K562 (cell line): ENCODE data around the gene STMND1. TPM values are rescaled to one million over a fixed set of nuclear protein-coding genes. Genes with fewer than 3 reads are reported as not detected.

Experiments
- ATAC-seq: fragments of 200-7000 bp; cut with Tn5 transposase; 3 replicates; pipeline ENCODE4 v1.9.1; 2020; ENCODE audit warnings: moderate library complexity
- BruUV-seq: library from RNA; stranded (reverse); fragments of 400-500 nt; replicated peaks from 2 replicates; lab custom pipeline; 2021; lab: Mats Ljungman, UMichigan
- CTCF ChIA-PET: fragments of 300-600 bp; formaldehyde crosslinking; extraction: SDS; loops from one replicate; lab custom pipeline; 2021; ENCODE audit warnings: low intra/inter-chr PET ratio; lab: Yijun Ruan, JAX
- POLR2A ChIA-PET: fragments of 300-600, 350-650 bp; sonication (Branson Sonifier 250); formaldehyde crosslinking; extraction: SDS; loops from one replicate; lab custom pipeline; 2021; ENCODE audit warnings: antibody characterized with exemption, inconsistent platforms; lab: Yijun Ruan, JAX
- DNase-seq, 4 experiments: peaks; one replicate each; pipeline versions ENCODE4 v3.0.0 to v3.0.0-alpha.2; 2011 to 2018; ENCODE audit warnings: low spot score in 3 of 4, mixed read lengths in 3 of 4; ENCODE audit errors: extremely low read depth in 1 of 4
- FAIRE-seq: peaks from 2 replicates; lab custom pipeline; 2011; peaks lifted over from hg19 to GRCh38; lab: Jason Lieb, UNC
- H2AFZ ChIP-seq: 2 replicates; pipeline ENCODE4 v1.6.0; 2011; ENCODE audit warnings: low read depth, low read length, control low read depth, inconsistent platforms
- H3K27ac ChIP-seq: fragments of 200-600 bp; 3 replicates; pipeline ENCODE4 v1.8.0; 2011; ENCODE audit warnings: low read depth, mild to moderate bottlenecking, control low read depth, inconsistent platforms, low read length, moderate library complexity, mixed read lengths; ENCODE audit errors: extremely low read depth
- H3K27me3 ChIP-seq, 2 experiments: fragments of 300-600 bp in 1 of 2; 2 replicates in 1 of 2; 3 replicates in 1 of 2; pipeline versions ENCODE4 v1.6.0 to v1.8.0; 2011; ENCODE audit warnings: inconsistent platforms in 2 of 2, low read length in 2 of 2, mild to moderate bottlenecking in 1 of 2, mixed read lengths in 1 of 2, moderate library complexity in 1 of 2; ENCODE audit not compliant: control insufficient read depth in 2 of 2, insufficient read depth in 2 of 2
- H3K36me3 ChIP-seq: fragments of 300-600 bp; 3 replicates; pipeline ENCODE4 v1.8.0; 2011; ENCODE audit warnings: mild to moderate bottlenecking, low read length, inconsistent platforms; ENCODE audit not compliant: control insufficient read depth, insufficient read depth
- H3K4me1 ChIP-seq, 2 experiments: fragments of 200-600 bp in 1 of 2; replicated peaks in 1 of 2; 2 replicates in 1 of 2; 3 replicates in 1 of 2; pipeline versions ENCODE4 v1.5.1 to v1.8.0; 2011; ENCODE audit warnings: inconsistent platforms in 2 of 2, low read length in 2 of 2, mild to moderate bottlenecking in 1 of 2, mixed read lengths in 1 of 2, moderate library complexity in 1 of 2; ENCODE audit not compliant: control insufficient read depth in 2 of 2, insufficient read depth in 2 of 2
- H3K4me2 ChIP-seq: 2 replicates; pipeline ENCODE4 v1.6.1; 2011; ENCODE audit warnings: low read length, control low read depth, inconsistent platforms, mixed read lengths; ENCODE audit not compliant: insufficient read depth
- H3K4me3 ChIP-seq: fragments of 200-600 bp; sonication (generic), shearing (Covaris generic); 2 replicates; pipeline ENCODE4 v1.5.1; 2016; ENCODE audit warnings: control low read depth, inconsistent platforms
- H3K79me2 ChIP-seq: fragments of 200-600 bp; 3 replicates; pipeline ENCODE4 v1.8.0; 2011; ENCODE audit warnings: low read length, inconsistent platforms; ENCODE audit not compliant: control insufficient read depth, insufficient read depth
- H3K9ac ChIP-seq, 2 experiments: 2 replicates each; pipeline versions ENCODE4 v1.6.0 to v1.6.1; 2011; ENCODE audit warnings: low read depth in 2 of 2, low read length in 2 of 2, control low read depth in 1 of 2, inconsistent platforms in 1 of 2, mild to moderate bottlenecking in 1 of 2, mixed read lengths in 1 of 2; ENCODE audit not compliant: insufficient read depth in 1 of 2
- H3K9me1 ChIP-seq: one replicate; pipeline ENCODE4 v1.6.0; 2011; ENCODE audit warnings: inconsistent platforms, mild to moderate bottlenecking, low read length, moderate library complexity; ENCODE audit not compliant: control insufficient read depth, insufficient read depth
- H3K9me3 ChIP-seq: replicated peaks from 2 replicates; pipeline ENCODE4 v1.5.1; 2011; ENCODE audit warnings: low read depth, low read length, inconsistent platforms; ENCODE audit not compliant: control insufficient read depth, insufficient read depth
- H4K20me1 ChIP-seq: replicated peaks from 2 replicates; pipeline ENCODE4 v1.6.1; 2011; ENCODE audit warnings: low read length, inconsistent platforms, mixed read lengths; ENCODE audit not compliant: control insufficient read depth, insufficient read depth
- ARID4B ChIP-seq: sonication (generic); formaldehyde crosslinking; IDR thresholded peaks from 2 replicates; pipeline ENCODE4 v1.8.0; 2022; ENCODE audit warnings: mild to moderate bottlenecking, missing genetic modification reagents
- CBX3 ChIP-seq, 2 experiments: IDR thresholded peaks; 1 replicate in 1 of 2; 2 replicates in 1 of 2; pipeline ENCODE4 v1.6.1; 2012; ENCODE audit warnings: inconsistent platforms in 2 of 2, low read length in 2 of 2, borderline replicate concordance in 1 of 2, control low read depth in 1 of 2
- MXD1 ChIP-seq: fragments of 250-450 bp; sonication (Bioruptor Pico); IDR thresholded peaks from 2 replicates; pipeline ENCODE4 v1.8.0; 2021; ENCODE audit warnings: borderline replicate concordance, mild to moderate bottlenecking, moderate library complexity; ENCODE audit not compliant: poor library complexity, severe bottlenecking
- SLC30A9 ChIP-seq: fragments of 250-450 bp; sonication (Bioruptor Pico); IDR thresholded peaks from 2 replicates; pipeline ENCODE4 v1.8.0; 2022; ENCODE audit warnings: mild to moderate bottlenecking, moderate library complexity
- SRSF7 ChIP-seq: fragments of 200-400 bp; formaldehyde crosslinking; optimal IDR thresholded peaks from 2 replicates; pipeline ENCODE3; 2017; ENCODE audit warnings: mild to moderate bottlenecking, low read depth, low read length
- TFAP4 ChIP-seq: sonication (generic); formaldehyde crosslinking; IDR thresholded peaks from 2 replicates; pipeline ENCODE4 v1.8.0; 2022; ENCODE audit warnings: missing genetic modification reagents, mild to moderate bottlenecking, moderate library complexity, borderline replicate concordance
- ZBTB5 ChIP-seq: fragments of 450-650 bp; IDR thresholded peaks from 2 replicates; pipeline ENCODE4 v1.6.1; 2017; ENCODE audit warnings: antibody characterized with exemption
- ZNF408 ChIP-seq: fragments of 250-450 bp; sonication (Bioruptor Pico); IDR thresholded peaks from 2 replicates; pipeline ENCODE4 v1.4.0; 2020; ENCODE audit warnings: low read depth, mild to moderate bottlenecking, moderate library complexity
- ZNF76 ChIP-seq: fragments of 250-450 bp; sonication (Bioruptor Pico); IDR thresholded peaks from 2 replicates; pipeline ENCODE4 v1.4.0; 2020; ENCODE audit warnings: mild to moderate bottlenecking, moderate library complexity, borderline replicate concordance
- WGBS: fragments of 100-300 bp; shearing (Covaris generic); methylation state at CpG from one replicate; pipeline ENCODE4 v1.1.6; 2016; ENCODE audit warnings: low coverage, mixed read lengths; ENCODE audit not compliant: insufficient coverage; ENCODE audit errors: missing lambda C conversion rate; 5-methylcytosine and 5-hydroxymethylcytosine counted together
- in situ Hi-C: fragments of 300-500 bp; cut with MboI; formaldehyde crosslinking; loops from 4 replicates; pipeline ENCODE4 v1.15.0; 2018; ENCODE audit warnings: inconsistent platforms, mixed read lengths
- intact Hi-C: fragments of 100-400 bp; cut with micrococcal nuclease; formaldehyde crosslinking; loops from 2 replicates; pipeline ENCODE4 v1.14.2; 2022
- polyA plus RNA-seq, 8 experiments: library from polyadenylated mRNA; depleted of rRNA in 4 of 8; stranded (reverse) in 5 of 8; unstranded in 3 of 8; fragments of >200 nt; fragmentation: Nextera tagmentation in 2 of 8; fragmentation: Illumina TruSeq in 1 of 8; extraction: Ambion mirVana in 2 of 8; extraction: Trizol in 1 of 8; gene quantifications; 2 replicates each; pipeline versions ENCODE4 v1.2.1 to v1.2.3, GENCODE V29; 2011 to 2014; ENCODE audit warnings: inconsistent platforms in 1 of 8, missing spikeins in 1 of 8
- total RNA-seq, 7 experiments: library from RNA; depleted of rRNA in 6 of 7; stranded (reverse); fragments of >200 nt in 6 of 7; fragmentation: Illumina TruSeq in 2 of 7; extraction: Trizol in 2 of 7; gene quantifications; 2 replicates each; pipeline versions ENCODE4 v1.2.1 to v1.2.3, GENCODE V29; 2011 to 2021; ENCODE audit warnings: low replicate concordance in 1 of 7
- TF ChIP-seq, protein P1 (sequence below): sonication (generic); formaldehyde crosslinking; IDR thresholded peaks from 2 replicates; pipeline ENCODE4 v1.8.0; 2022; ENCODE audit warnings: missing genetic modification reagents, mild to moderate bottlenecking, borderline replicate concordance

The STMND1 gene
- total and polyA plus RNA-seq, 9 of the 15 experiments (the other 6 are each of a cell fraction or from before 2014, with no cell fraction given), result not detected

DNA sequence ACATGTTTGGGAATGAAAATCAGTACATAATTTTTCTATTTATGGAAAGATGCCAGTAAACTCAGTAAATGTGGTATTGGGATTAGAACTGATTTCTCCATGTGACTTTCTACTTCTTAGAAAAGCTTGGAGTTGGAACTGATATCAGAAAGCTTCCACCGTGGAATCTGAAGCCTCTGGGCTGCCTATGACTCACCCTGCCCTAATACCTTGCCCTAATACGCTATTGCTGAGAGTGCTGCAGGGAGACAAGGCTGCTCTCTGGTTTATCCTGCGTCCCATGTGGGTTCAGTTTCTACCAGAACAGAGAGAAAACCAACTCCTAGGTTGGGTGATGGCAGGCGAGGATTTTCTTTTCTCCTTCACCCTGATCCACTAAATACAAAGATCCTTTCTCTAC is 3.3 kb upstream of the STMND1 start:
- FAIRE-seq, result no peak
- in situ Hi-C loops, result no loop called here
- Histone ChIP-seq H3K9me1 (no peaks in the 10 kb centered on the region), H3K27ac (no peak overlapping the region), H3K27me3 (peaks cover 2 to 23% of the 10 kb centered on the region in 2 experiments; a peak in 4 of 5 replicates), H3K4me2 (no peak overlapping the region), H3K4me1 (0 out of 5 replicates have a peak, but pooled peaks cover 0 to 3% of the 10 kb centered on the region in 2 experiments), H3K9ac (no peak overlapping the region), H4K20me1 (no peaks in the 10 kb centered on the region), H3K79me2 (no peaks in the 10 kb centered on the region), H3K9me3 (no peaks in the 10 kb centered on the region), H2AFZ (no peak overlapping the region), H3K4me3 (no peak overlapping the region), H3K36me3 (no peaks in the 10 kb centered on the region)
- BruUV-seq, result no TSS peak
- TF ChIP-seq ZBTB5, result no peak
- TF ChIP-seq CBX3 (IDR thresholded peaks at IDR 0.05; ENCODE audit: borderline replicate concordance in 1 of 2, low read length in 2 of 2), result no peak
- TF ChIP-seq MXD1, result no peak
- no peak for TF ChIP-seq SRSF7
- no peak for TF ChIP-seq SLC30A9 (CRISPR knock-in tag)
- TF ChIP-seq, protein P1, sequence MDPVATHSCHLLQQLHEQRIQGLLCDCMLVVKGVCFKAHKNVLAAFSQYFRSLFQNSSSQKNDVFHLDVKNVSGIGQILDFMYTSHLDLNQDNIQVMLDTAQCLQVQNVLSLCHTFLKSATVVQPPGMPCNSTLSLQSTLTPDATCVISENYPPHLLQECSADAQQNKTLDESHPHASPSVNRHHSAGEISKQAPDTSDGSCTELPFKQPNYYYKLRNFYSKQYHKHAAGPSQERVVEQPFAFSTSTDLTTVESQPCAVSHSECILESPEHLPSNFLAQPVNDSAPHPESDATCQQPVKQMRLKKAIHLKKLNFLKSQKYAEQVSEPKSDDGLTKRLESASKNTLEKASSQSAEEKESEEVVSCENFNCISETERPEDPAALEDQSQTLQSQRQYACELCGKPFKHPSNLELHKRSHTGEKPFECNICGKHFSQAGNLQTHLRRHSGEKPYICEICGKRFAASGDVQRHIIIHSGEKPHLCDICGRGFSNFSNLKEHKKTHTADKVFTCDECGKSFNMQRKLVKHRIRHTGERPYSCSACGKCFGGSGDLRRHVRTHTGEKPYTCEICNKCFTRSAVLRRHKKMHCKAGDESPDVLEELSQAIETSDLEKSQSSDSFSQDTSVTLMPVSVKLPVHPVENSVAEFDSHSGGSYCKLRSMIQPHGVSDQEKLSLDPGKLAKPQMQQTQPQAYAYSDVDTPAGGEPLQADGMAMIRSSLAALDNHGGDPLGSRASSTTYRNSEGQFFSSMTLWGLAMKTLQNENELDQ (CRISPR knock-in tag), result no peak
- TF ChIP-seq TFAP4 (CRISPR knock-in tag), result no peak
- no peak for TF ChIP-seq ZNF76
- TF ChIP-seq ZNF408 (CRISPR knock-in tag), result no peak
- TF ChIP-seq ARID4B (CRISPR knock-in tag), result no peak
- no peak for DNase-seq
- intact Hi-C loops, result no loop called here
- WGBS, result 0% methylated on average over 4 of the region's 4 CpGs
- ChIA-PET POLR2A (no interaction called here), CTCF (no interaction called here)
- no peak for ATAC-seq
